IPS DF 4.7 (cell line): ENCODE data around the gene LTK.

ENCODE experiments used
- DNase-seq: peaks from one replicate; pipeline ENCODE4 v3.0.0-alpha.2; 2013; ENCODE audit warnings: low spot score; ENCODE audit errors: extremely low read depth

LTK gene

DNA sequence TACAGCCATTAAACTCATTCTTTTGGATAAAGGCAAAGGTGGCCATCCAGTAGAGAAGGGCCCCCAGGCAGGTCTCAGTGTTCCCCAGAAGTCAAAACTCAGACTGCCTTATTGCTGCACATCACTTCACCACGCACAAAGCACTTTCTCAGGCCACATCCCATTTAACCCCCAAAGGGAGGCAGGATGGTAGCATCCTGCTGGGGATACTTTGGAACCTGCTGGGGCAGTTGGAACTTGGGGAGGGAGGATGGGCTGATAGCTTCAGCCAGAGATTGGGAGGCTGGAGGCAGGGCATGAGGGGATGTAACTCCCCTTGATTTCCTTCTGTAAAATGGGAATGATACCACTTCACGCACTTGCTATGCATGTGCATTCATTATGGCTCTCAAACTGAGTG is 15.0 kb downstream of the LTK start:
- DNase-seq: no peak

DNA sequence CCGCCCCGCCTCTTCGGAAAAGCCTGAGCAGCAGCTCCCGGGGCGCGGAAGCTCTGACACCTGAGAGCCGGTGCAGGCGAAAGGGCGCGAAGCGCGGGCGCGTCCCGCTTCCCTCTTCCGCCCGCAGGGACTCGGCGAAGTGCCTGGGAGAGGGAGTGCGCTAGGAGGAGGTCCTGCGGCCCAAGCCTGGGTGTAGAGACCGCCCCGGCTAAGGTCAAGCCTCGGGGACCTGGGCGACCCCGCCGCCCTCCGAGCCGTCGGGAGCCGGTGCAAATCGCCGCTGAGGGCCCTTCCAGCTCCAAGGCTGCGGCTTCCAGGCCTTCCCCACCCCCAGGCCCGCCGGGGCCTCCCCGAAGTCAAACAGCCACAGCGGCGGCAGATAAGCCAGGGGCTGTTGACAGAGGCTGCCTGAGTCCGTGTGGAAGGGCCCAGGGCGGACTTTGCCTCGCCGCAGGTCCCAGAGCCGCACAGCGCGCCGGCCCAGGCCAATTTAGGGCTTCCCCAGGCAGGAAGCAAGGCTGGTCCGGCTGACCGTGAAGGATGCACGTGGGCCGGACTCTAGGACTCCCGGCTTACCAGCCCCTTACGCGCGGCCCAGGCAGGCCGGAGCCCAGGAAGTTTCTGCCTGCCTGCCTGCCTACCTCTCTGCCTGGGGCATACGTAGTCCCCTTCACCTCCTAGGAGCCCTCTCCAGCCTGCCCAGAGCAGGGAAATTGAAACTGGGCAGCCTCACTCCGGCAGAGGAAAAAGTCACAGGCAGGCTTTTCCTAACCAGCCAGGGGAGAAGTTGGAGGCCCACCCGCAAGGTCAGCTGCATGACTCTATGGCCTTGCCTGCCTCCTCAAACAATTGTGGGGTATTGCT is 17.7 kb downstream of the LTK start:
- no peak for DNase-seq

GRCh38 chr15:41494922-41495735 is 18.5 kb downstream of the LTK start:
- DNase-seq: no peak

- no peak for DNase-seq
Observed at GRCh38 chr15:41494190-41494921, 19.3 kb downstream of the LTK start.

- no peak for DNase-seq
Observed at GRCh38 chr15:41493902-41494189, 19.8 kb downstream of the LTK start.

- DNase-seq: no peak
Observed at GRCh38 chr15:41493205-41493901, 20.3 kb downstream of the LTK start, which contains the start of gene ITPKA. Gene ITPKA, plus strand, starts transcription at chr15:41493874. Its CDS starts 54 bp downstream, at chr15:41493928.

GRCh38 chr15:41492597-41493204 is 20.9 kb downstream of the LTK start:
- DNase-seq: no peak

- no peak for DNase-seq
Observed at GRCh38 chr15:41491889-41492288, 21.7 kb downstream of the LTK start.

DNA sequence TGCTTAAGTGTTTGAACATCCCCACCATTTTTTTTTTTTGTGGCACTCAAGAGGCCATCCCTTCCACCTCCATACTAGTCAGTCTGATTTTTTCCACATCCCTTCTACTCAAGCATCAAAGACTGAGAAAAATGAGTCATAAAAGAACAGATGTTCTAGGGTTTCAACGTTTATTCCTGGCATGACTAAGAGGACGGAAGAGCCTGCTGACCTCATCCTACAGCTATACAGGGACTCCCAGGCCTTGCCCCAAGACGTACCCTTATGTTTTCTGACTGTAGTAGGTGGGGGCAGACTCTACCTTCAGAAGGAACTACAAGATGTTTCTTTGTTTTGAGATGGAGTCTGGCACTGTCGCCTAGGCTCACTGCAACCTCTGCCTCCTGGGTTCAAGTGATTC is 23.3 kb downstream of the LTK start:
- no peak for DNase-seq

GRCh38 chr15:41489641-41490040 is 24.0 kb downstream of the LTK start:
- no peak for DNase-seq

GRCh38 chr15:41487802-41488201 is 25.8 kb downstream of the LTK start:
- DNase-seq: no peak

- no peak for DNase-seq
Observed at GRCh38 chr15:41487381-41487780, 26.2 kb downstream of the LTK start.

GRCh38 chr15:41486286-41486685 is 27.3 kb downstream of the LTK start:
- DNase-seq: no peak

DNA sequence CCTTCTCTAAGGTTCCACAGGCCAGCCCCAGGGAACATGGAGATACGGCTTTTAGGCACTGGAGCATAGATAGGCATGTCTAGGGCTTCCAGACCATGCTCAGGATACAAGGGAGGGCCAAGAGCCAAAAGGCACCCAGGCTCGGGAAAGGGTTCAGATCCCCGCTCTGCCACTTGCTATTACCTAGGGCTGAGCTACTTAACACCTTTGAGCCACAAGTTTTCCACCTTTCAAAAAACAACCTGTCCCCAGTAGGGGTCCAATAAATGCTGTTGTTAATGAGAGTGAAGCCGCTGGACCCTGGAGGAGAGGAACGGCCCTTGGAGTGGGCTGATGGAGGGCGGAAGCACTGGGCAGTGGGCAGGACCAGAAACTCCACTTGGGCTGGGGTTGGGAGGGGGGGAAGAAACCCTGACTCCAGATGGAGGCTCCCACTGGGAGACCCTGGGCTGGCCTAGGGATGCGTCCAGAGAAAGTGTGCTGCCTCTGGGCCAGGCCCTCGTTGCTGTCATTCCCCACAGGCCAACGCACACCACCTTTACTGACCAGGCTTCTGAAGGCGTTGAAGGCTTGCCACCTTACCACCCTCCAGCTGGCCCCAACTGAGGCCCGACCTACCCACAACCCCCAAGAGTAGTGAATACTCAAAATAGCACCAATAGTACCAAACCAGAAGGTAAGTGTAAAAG is 28.5 kb downstream of the LTK start:
- no peak for DNase-seq

- DNase-seq: no peak
Observed at GRCh38 chr15:41483519-41483918, 30.1 kb downstream of the LTK start.

DNA sequence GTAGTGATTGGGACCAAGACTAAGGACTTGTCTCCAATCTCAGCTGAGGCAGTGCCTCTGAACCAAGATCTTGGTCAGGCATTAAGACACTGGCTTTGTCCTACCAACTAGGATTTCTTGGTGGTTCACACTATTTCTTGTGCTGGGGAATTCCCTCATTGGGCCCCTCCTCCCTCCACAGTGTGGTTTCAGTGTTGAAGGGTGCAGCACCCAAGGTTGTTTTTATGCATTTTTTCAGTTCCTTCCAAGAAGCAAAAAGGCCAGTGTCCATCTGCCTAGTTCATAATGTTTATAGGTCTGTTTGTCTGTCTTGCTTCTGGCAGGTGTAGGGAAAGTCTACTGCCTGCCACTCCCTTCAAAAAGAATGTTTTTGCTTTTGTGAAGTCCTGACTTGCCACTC is 30.5 kb downstream of the LTK start:
- DNase-seq: no peak

DNA sequence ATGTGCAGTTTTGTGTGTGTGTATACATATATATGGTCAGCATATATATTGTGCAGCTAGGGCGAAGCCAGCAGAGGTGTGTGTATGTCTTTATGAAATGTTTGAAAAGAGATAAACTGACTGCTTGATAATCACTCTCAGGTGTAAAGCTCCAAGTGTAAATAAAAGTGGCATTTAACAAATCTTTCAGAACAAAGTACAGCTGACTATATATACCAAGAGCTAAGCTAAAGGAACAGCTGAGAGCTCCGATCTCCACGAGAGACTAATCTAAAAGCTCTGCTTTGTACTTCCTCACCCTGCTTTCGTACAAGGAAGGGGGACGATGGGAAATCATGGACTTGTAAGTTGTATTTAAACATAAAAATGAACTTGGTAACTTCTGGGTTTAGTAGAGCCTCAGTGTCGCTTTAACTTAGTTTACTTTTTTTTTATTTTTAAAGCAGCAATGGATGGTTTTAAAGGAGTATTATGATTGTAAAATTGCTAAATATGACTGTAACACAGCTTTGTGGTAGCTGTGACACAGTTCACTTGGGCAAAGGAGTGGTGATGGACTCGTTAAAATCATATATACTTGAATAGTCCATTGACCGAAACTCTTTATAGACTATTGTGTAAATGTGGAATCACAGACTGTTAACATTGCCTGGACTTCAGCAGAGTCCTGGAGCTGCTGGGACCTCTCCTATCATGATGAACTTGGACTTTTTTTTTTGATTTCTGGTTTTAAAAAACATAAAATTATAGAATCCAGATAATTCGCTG is 31.3 kb downstream of the LTK start:
- DNase-seq: no peak

DNA sequence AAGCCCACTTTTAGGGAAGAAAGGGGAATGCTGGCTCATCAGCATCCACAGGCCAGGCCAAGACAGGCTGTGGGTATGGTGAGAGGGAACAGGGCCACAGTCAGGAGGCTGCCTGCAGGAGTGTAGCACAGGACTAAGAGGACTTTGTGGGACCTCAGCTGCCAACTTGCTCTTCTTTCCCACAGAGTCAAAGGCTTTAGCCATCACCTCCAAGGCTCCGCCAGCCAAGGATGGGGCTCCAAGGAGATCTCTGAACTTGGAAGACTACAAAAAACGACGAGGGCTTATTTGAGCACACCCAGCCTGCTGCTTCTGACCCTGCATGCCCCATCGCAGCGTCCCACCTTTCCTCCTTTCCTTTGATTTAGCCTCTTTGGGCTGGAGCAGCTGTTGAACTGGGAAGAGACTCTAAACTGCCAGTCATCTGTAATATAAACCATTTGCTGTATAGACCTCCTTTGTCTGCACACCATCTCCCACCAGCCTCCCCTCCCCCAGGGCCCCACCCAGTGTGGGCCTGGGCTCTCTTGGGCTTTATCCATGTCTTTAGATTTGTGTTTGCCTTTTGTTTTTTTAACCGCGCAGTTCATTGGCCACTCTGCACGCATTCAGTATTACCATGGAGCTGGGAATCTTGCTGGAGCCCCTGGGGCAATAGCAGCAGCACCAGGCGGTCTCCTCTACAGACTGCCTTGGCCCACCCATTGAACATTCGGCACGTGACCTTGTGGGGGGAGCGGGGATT is 33.1 kb downstream of the LTK start:
- DNase-seq: no peak
